ENCODE measurements around the gene LNPK.
"Not testable (repeated sequence)": the region's sequence is repeated elsewhere in the genome, so short reads cannot be mapped to it uniquely, and the experiment has no call there.

Gene LNPK

GRCh38 chr2:175966839-175967238, 35.2 kb downstream of the LNPK start:
- no peak for ATAC-seq

GRCh38 chr2:175965773-175966172, 36.3 kb downstream of the LNPK start:
- ATAC-seq: no peak

GRCh38 chr2:175964195-175964594, 37.9 kb downstream of the LNPK start:
- no peak for ATAC-seq

GRCh38 chr2:175963171-175963570, 38.9 kb downstream of the LNPK start:
- not testable (repeated sequence) for ATAC-seq

DNA sequence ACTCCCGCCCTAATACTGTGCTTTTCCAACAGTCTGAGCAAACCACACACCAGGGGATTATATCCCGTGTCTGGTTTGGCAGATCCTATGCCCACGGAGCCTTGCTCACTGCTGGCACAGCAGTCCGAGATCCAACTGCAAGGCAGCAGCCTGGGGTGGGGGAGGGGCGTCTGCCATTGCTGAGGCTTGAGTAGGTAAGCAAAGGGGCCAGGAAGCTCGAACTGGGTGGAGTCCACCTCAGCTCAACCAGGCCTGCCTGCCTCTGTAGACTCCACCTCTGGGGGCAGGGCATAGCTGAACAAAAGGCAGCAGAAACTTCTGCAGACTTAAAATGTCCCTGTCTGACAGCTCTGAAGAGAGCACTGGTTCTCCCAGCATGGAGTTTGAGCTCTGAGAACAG, 44.2 kb downstream of the LNPK start:
- ATAC-seq: no peak

- ATAC-seq: no peak
Measured at GRCh38 chr2:175955136-175955535, 46.9 kb downstream of the LNPK start.

DNA sequence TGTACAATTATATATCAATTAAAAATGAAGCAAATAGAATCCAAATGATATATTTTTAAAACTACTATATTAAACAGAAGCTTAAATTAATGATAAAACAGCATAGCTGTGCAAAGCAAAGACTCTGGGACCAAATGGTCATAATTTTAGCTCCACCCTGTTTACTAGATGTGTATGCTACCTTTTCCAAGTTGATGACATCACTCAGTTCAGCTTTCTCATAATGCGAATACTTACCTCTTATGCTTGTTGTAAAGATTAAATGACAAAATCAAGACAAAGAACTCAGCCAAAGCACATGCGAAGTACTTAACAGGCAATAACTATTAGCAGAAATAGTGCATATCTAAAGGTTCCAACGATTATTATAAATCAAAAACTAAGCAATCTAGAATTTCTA, 51.6 kb downstream of the LNPK start:
- ATAC-seq: no peak

- no peak for ATAC-seq
Measured at GRCh38 chr2:175948191-175948590, 53.9 kb downstream of the LNPK start.

DNA sequence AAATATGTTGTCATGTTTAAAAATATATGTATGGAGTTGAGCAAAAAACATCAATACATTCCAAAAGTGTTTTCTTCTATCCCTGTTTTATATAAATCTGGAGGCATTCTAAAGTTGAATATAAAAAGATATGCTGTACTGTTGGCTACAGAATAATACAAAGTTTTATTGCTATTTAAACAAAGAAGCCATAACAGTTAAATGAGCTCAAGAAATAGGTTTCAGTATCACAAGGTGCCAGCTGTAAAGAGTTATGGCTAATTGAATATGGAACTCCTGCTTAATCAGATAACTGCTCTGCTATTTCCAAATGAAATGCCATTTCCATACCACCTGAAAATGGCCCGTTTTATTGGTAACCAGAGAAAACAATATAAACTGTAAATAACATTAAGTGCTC, 55.0 kb downstream of the LNPK start:
- ATAC-seq: no peak

DNA sequence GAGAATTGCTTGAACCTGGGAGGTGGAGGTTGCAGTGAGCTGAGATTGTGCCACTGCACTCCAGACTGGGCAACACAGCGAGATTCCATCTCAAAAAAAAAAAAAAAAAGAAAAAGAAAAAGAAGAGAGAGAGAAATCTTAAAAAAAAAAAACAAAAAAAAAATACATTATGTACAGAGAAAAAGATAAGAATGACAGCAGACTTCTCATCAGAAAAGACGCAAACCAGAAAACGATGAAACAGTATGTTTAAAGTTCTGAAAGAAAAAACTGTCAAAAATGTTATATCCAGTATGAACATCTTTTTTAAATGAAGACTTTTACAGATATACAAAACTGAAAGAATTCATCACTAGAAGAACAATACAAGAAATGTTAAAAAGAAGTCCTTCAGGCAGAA, 60.4 kb downstream of the LNPK start:
- ATAC-seq: no peak

DNA sequence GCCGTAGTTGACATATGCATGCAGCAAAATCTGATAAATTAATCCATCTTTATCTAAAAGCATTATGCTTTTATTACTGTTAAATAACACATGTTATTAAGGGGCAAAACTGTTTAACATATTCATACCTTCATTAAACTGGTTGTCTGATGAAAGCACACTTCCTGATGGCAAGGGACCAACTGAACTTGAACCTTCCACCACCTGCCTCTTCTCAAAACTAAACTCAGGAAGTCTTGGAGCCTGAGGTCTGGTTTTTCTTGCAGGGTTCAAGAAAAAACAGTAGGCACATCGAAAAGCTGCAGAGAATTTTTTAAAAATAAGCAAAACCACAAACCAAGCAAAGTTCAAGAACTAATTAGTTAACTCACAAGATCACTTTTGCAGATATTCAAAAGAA, 64.9 kb downstream of the LNPK start:
- ATAC-seq: no peak

- no peak for ATAC-seq
Measured at GRCh38 chr2:175935289-175936181, 66.5 kb downstream of the LNPK start.

DNA sequence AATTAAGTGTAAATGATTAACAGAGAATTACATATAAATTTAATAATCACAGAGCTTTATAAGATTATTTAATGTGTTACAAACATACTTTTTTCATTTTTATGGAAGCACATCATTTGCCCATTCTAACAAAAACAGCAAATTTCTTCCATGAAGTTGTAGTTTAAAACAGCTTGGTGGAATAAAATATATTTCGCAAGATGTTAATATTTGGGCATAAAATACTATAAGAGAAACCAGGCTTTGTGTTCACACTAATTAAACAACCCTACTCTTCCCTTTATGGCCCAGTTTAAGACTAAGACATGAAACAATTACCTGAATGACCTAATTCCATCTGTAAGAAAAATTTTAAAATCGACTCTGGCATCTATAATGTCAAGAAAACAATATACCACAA, 69.4 kb downstream of the LNPK start:
- no peak for ATAC-seq

GRCh38 chr2:175931805-175932204, 70.3 kb downstream of the LNPK start:
- no peak for ATAC-seq

DNA sequence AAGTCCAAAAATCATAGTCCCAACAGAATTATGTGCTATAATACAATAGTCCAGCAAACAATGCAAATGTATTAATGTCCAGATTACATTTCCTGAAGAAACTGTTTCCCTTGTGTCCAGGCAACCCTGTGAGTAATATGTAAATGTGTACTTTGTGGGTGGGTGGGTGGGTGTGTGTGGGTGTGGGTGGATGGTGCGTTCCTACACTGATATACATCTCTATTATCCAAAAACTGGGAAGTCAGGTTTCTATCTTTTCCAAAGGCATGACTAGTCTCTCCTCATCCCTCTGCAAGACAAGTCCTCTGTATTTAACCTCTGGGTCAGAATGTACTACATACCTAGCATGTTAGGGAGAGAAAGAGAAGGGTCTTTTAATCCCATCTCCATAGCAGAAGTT, 71.6 kb downstream of the LNPK start:
- ATAC-seq: no peak

DNA sequence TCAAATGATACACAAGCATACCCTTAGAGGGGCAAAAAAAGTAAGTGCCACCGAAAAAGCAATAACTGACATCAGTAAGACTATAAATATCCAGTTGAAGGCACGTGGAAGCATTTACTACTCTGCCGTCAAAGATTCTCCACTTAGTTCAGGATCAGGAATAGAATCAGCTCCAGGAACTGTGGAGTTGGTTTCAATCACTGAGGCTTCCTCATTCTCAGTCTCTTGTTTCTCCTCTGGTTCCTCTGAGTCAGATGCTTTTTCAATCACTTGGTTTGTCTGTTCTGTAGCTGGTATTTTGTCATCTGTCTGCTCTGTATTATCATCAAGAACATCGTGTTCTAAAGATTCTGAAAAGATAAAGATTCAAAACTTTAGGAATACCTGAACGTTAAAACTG, 72.2 kb downstream of the LNPK start:
- no peak for ATAC-seq

- ATAC-seq: no peak
Measured at GRCh38 chr2:175926272-175926671, 75.8 kb downstream of the LNPK start.

DNA sequence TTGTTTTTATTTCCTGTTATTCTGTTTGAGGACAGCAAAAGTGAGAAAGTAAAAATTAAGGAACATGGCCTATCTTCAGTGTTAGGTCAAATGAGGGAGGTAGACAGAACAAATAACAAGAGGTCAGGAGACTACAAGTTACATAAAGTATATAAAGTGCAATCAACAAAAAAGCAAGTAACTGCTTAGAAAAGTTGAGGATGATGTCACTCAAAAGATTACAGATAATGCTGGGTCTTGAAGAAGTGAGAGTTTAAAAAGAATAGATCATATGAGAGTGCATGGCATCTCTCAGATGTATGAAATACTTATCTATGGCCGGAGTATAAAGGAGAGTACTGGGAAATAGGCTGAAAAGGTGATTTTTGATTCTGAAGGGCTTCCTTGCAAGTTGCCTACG, 79.9 kb downstream of the LNPK start:
- ATAC-seq: no peak

- no peak for ATAC-seq
Measured at GRCh38 chr2:175918935-175919334, 83.1 kb downstream of the LNPK start.

GRCh38 chr2:175914846-175915245, 87.2 kb downstream of the LNPK start:
- no peak for ATAC-seq

- not testable (repeated sequence) for ATAC-seq
Measured at GRCh38 chr2:175913849-175914743, 88.0 kb downstream of the LNPK start.

DNA sequence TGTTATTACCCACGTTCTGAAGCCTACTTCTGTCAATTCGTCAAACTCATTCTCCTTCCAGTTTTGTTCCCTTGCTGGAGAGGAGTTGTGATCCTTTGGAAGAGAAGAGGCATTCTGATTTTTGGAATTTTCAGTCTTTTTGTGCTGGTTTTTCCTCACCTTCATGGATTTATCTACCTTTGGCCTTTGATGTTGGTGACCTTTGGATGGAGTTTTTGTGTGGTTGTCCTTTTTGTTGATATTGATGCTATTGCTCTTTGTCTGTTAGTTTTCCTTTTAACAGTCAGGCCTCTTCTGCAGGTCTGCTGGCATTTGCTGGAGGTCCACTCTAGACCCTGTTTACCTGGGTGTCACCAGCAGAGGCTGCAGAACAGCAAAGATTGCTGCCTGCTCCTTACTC, 88.8 kb downstream of the LNPK start:
- ATAC-seq: not testable (repeated sequence)

- ATAC-seq: no peak
Measured at GRCh38 chr2:175904035-175904434, 98.0 kb downstream of the LNPK start.

GRCh38 chr2:175903384-175903936, 98.6 kb downstream of the LNPK start:
- ATAC-seq: no peak
